ENCODE data around the gene HEY2. TPM values are rescaled to one million over a fixed set of nuclear protein-coding genes. Genes with fewer than 3 reads are reported as not detected.

The HEY2 gene
- total RNA-seq, 1 experiment from 2014 or later, result not detected

DNA sequence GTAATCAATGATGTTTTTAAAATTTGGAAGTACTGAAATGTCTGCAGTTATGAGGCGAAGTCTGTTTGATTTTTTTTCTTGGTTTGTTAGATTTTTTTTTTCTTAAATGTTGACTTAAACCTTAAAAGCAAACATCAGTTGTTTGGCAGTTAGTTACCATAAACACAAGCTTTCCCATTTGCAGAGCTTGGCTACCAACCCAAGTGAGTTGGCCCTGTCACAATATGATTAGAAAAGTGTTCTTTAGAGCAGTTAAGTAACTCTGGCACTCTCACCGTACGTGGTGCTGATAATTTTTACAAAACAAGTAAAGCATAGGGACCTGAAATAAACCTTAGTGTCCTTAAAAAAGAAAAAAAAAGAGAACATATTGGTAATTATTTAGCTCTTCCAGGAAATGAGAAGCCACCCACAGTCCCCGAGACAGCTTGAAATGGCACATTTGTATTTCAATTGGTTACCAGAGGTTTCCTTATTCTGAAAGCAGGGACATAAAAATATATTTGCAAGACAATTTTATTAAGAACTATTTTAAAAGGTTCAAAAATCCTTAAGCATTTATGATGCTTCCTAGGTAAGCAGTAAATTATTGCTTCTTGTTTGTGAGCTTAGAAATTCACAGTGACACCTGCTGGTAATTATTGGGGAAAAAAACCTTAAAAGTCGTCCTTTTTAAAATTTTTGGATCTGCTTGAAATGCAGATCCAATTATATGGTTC is 3.9 kb downstream of the HEY2 start:
- ChIA-PET POLR2A (interaction anchor here (0.5 kb wide), 1 partner anchor 235 kb away, joined by 5 read pairs; no protein-coding TSS in a partner anchor), CTCF (interaction anchor here (0.5 to 1.2 kb wide), 5 partner anchors 38 to 565 kb away, joined by 3 to 6 read pairs (median 4); no protein-coding TSS in a partner anchor)
- in situ Hi-C loops (cut with HindIII; ENCODE audit: low pct_unique_long_range_greater_than_20kb, low sequenced_read_pairs), result no loop called here
- Histone ChIP-seq H3K9me3 (ENCODE audit: control insufficient read depth, insufficient read depth, low read depth, low read length) (no peaks in the 10 kb centered on the region), H3K36me3 (ENCODE audit: control insufficient read depth, insufficient read depth, low read length) (no peaks in the 10 kb centered on the region), H3K27me3 (ENCODE audit: control insufficient read depth, insufficient read depth, low read length) (peaks cover 65% of the 10 kb centered on the region), H3K27ac (ENCODE audit: low read length) (no peak overlapping the region), H3K4me3 (ENCODE audit: low read depth in 2 of 2, low read length in 2 of 2) (no peak overlapping the region), H3K4me1 (ENCODE audit: control insufficient read depth, insufficient read depth, low read length) (peaks cover 17% of the 10 kb centered on the region; the same call in 1 of the 2 replicates)
- ATAC-seq (no peak), DNase-seq (ENCODE audit: low read depth, low spot score) (no peak)
- no TSS peak for BruUV-seq (replicated peaks)
- TF ChIP-seq, protein P1, sequence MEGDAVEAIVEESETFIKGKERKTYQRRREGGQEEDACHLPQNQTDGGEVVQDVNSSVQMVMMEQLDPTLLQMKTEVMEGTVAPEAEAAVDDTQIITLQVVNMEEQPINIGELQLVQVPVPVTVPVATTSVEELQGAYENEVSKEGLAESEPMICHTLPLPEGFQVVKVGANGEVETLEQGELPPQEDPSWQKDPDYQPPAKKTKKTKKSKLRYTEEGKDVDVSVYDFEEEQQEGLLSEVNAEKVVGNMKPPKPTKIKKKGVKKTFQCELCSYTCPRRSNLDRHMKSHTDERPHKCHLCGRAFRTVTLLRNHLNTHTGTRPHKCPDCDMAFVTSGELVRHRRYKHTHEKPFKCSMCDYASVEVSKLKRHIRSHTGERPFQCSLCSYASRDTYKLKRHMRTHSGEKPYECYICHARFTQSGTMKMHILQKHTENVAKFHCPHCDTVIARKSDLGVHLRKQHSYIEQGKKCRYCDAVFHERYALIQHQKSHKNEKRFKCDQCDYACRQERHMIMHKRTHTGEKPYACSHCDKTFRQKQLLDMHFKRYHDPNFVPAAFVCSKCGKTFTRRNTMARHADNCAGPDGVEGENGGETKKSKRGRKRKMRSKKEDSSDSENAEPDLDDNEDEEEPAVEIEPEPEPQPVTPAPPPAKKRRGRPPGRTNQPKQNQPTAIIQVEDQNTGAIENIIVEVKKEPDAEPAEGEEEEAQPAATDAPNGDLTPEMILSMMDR (IDR thresholded peaks at IDR 0.05), result peak; percentile 59; the same call in 1 of the 2 replicates
- no peak for TF ChIP-seq TCF7L2 (IDR thresholded peaks at IDR 0.05; ENCODE audit: low read depth, low read length)
- intact Hi-C loops (cut with micrococcal nuclease; ENCODE audit: unreplicated experiment), result loop anchor here (5.0 kb wide), 2 partner anchors 221 to 241 kb away; no protein-coding TSS in a partner anchor

DNA sequence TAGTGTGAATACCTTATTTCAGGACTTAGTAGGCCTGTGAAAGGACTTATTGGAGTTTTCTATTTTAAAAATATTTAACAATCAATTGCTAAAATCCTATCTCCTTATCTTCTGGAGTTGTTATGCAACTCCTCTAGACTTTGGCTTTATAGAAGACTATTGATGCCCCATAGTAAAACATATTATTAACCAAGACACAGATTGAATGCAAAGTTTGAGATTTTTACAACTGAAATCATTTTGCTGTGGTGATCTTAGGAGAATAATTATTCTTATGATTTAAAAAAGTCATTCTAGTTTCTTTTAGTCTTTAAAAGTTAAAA is 4.5 kb downstream of the HEY2 start:
- CTCF ChIA-PET, result interaction anchor here (1.0 to 1.2 kb wide), 2 partner anchors 441 to 442 kb away, joined by 4 to 6 read pairs; no protein-coding TSS in a partner anchor
- peaks cover 63% of the 10 kb centered on the region for H3K27me3 ChIP-seq (ENCODE audit: control insufficient read depth, insufficient read depth, low read length)

DNA sequence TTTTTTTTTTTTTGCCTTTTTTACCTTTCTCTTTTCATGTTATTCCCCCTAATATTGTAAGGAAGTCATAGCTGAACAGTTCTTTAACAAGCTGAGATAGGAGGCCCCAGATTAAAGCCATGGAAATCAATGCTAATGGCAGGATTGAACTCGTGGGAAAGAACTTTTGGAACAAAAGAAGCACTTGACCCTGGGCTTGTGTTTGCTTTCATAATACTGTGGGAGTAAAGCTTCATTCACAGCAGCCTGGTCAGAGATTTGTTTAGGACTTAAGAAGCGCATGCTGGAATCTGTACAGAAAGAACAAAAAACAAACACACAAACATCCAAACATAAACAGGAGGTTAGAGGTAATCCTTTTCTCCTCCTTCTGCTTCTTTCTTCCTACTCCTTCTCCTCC is 5.1 kb downstream of the HEY2 start:
- DNase-seq (ENCODE audit: low read depth, low spot score) (no peak), ATAC-seq (no peak)
- TF ChIP-seq, protein P2, sequence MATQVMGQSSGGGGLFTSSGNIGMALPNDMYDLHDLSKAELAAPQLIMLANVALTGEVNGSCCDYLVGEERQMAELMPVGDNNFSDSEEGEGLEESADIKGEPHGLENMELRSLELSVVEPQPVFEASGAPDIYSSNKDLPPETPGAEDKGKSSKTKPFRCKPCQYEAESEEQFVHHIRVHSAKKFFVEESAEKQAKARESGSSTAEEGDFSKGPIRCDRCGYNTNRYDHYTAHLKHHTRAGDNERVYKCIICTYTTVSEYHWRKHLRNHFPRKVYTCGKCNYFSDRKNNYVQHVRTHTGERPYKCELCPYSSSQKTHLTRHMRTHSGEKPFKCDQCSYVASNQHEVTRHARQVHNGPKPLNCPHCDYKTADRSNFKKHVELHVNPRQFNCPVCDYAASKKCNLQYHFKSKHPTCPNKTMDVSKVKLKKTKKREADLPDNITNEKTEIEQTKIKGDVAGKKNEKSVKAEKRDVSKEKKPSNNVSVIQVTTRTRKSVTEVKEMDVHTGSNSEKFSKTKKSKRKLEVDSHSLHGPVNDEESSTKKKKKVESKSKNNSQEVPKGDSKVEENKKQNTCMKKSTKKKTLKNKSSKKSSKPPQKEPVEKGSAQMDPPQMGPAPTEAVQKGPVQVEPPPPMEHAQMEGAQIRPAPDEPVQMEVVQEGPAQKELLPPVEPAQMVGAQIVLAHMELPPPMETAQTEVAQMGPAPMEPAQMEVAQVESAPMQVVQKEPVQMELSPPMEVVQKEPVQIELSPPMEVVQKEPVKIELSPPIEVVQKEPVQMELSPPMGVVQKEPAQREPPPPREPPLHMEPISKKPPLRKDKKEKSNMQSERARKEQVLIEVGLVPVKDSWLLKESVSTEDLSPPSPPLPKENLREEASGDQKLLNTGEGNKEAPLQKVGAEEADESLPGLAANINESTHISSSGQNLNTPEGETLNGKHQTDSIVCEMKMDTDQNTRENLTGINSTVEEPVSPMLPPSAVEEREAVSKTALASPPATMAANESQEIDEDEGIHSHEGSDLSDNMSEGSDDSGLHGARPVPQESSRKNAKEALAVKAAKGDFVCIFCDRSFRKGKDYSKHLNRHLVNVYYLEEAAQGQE (IDR thresholded peaks at IDR 0.05; ENCODE audit: insufficient read depth in 1 of 2, low read depth in 2 of 2, low read length in 1 of 2), result no peak
- no peak for TF ChIP-seq TCF7L2 (IDR thresholded peaks at IDR 0.05; ENCODE audit: low read depth, low read length)
- TF ChIP-seq POLR2AphosphoS5 (IDR thresholded peaks at IDR 0.05; ENCODE audit: low read depth, low read length), result no peak
- TF ChIP-seq, protein P1 (IDR thresholded peaks at IDR 0.05), result no peak
- no peak for TF ChIP-seq SIN3A (IDR thresholded peaks at IDR 0.05; ENCODE audit: borderline replicate concordance, insufficient read depth, low read depth, low read length)
- intact Hi-C loops (cut with micrococcal nuclease; ENCODE audit: unreplicated experiment), result loop anchor here (5.0 kb wide), 2 partner anchors 222 to 242 kb away; no protein-coding TSS in a partner anchor
- no peak overlapping the region for H3K27ac ChIP-seq (ENCODE audit: low read length)
- peaks cover 15% of the 10 kb centered on the region; the same call in 1 of the 2 replicates for H3K4me1 ChIP-seq (ENCODE audit: control insufficient read depth, insufficient read depth, low read length)
- peaks cover 63% of the 10 kb centered on the region for H3K27me3 ChIP-seq (ENCODE audit: control insufficient read depth, insufficient read depth, low read length)
- POLR2A ChIA-PET, result no interaction called here
- no peaks in the 10 kb centered on the region for H3K36me3 ChIP-seq (ENCODE audit: control insufficient read depth, insufficient read depth, low read length)
- in situ Hi-C loops (cut with HindIII; ENCODE audit: low pct_unique_long_range_greater_than_20kb, low sequenced_read_pairs), result no loop called here
- BruUV-seq (replicated peaks), result no TSS peak
- H3K4me3 ChIP-seq (ENCODE audit: low read depth in 2 of 2, low read length in 2 of 2), result no peak overlapping the region
- CTCF ChIA-PET, result interaction anchor here (0.7 kb wide), 1 partner anchor 244 kb away, joined by 12 read pairs; no protein-coding TSS in a partner anchor
- no peaks in the 10 kb centered on the region for H3K9me3 ChIP-seq (ENCODE audit: control insufficient read depth, insufficient read depth, low read depth, low read length)

More for the DNA sequence above, 4.5 kb downstream of the HEY2 start:
- POLR2A ChIA-PET, result no interaction called here
- no TSS peak for BruUV-seq (replicated peaks)
- TF ChIP-seq, protein P1 (IDR thresholded peaks at IDR 0.05), result peak; percentile 35; the same call in 1 of the 2 replicates
- TF ChIP-seq POLR2AphosphoS5 (IDR thresholded peaks at IDR 0.05; ENCODE audit: low read depth, low read length), result no peak
- DNase-seq (ENCODE audit: low read depth, low spot score) (no peak), ATAC-seq (no peak)
- Histone ChIP-seq H3K9me3 (ENCODE audit: control insufficient read depth, insufficient read depth, low read depth, low read length) (no peaks in the 10 kb centered on the region), H3K4me3 (ENCODE audit: low read depth in 2 of 2, low read length in 2 of 2) (no peak overlapping the region), H3K36me3 (ENCODE audit: control insufficient read depth, insufficient read depth, low read length) (no peaks in the 10 kb centered on the region), H3K4me1 (ENCODE audit: control insufficient read depth, insufficient read depth, low read length) (peaks cover 15% of the 10 kb centered on the region; the same call in 1 of the 2 replicates), H3K27ac (ENCODE audit: low read length) (no peak overlapping the region)
- in situ Hi-C loops (cut with HindIII; ENCODE audit: low pct_unique_long_range_greater_than_20kb, low sequenced_read_pairs) (no loop called here), intact Hi-C loops (cut with micrococcal nuclease; ENCODE audit: unreplicated experiment) (loop anchor here (5.0 kb wide), 2 partner anchors 222 to 242 kb away; no protein-coding TSS in a partner anchor)
